GM19035 (cell line): Measurements from ENCODE around the gene MTURN.
A peak's percentile ranks its signal among the peaks of the same experiment; 100 is the strongest.

Experiments used
- ATAC-seq: cut with Tn5 transposase; IDR thresholded peaks from one replicate; pipeline ENCODE4 v1.9.1; 2021; ENCODE audit not compliant: unreplicated experiment

MTURN gene

DNA sequence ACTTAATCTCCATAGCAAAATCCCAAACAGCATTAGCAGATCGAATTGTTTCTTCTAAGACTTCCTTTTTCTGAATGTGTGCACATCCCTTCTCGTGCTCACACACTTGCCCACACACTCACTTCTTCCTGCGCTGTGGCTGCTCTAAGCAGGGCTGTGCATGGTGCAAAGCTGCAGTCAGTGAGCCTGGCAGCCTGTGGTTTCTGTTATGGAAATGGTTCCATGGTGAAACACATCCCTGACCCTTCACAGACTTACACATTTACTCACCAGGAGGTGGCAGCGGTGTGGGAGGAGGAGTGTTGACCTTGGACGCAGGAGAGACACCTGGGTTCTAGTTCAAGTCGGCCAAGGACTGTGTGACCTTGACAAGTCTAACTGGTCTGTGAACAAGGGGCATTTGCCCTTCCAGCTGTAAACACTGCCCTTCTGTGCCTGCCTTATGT, 24.9 kb downstream of the MTURN start:
- no peak for ATAC-seq

DNA sequence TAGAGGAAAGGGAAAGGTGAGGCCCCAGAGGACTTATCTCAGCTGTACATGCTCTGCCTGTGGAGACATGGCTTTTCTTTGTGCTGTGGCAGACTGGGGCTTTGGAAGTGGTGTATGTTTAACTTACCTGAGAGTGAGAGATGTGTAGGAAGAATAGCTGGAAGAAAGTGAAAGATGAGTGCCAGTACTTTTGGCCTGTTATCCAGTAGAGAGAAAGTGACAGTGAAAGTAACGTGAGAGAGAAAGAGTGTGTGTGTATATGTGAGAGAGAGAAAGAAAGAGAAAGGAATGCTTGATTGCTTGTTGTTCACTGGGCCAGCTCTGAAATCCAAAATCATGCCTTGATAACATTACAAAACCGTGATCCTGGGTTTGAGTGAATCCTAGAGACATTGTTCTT, 25.5 kb downstream of the MTURN start:
- no peak for ATAC-seq

DNA sequence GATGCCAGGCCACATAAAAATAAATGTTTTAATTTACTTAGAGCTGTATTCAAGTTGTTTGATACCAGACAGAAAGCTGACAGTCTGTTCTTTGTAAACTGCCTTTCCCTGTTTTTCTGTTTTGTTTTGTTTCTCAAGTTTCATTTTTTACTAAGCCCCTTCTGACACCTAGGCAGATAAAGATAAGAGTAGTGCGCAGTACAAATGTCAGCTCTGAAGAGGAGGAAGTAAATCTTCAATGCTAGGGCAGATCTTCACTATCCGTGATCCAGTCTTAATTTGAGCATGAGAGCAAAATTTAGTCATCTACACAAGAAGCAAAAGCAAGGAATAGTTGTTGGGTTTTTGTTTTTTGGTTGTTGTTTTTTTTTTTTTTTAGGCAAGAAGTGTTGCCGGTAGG, 27.3 kb downstream of the MTURN start:
- no peak for ATAC-seq

DNA sequence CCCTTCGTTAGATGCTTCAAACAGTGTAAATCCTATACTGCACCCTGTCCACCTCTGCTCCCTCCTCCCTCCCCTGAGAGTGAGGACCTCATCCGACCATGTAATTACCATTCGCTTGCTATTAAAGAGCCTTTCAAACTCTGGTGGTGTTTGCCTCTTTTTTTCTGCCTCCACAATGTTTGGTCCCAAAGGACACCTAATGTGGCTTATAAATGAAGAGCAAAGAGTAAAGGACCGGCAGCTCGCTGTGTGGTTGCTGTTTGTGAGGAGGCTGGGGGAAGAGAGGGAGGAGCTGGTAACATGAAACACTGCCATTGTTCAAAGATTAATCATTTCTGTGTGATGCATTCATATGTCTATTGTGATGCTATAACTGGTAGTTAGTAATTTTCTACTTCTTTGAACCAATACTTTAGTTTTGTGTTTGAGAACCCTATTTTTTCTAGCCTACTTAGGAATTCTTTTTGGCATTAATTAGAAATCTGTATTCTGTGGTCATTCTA, 27.9 kb downstream of the MTURN start:
- ATAC-seq: peak; percentile 33

DNA sequence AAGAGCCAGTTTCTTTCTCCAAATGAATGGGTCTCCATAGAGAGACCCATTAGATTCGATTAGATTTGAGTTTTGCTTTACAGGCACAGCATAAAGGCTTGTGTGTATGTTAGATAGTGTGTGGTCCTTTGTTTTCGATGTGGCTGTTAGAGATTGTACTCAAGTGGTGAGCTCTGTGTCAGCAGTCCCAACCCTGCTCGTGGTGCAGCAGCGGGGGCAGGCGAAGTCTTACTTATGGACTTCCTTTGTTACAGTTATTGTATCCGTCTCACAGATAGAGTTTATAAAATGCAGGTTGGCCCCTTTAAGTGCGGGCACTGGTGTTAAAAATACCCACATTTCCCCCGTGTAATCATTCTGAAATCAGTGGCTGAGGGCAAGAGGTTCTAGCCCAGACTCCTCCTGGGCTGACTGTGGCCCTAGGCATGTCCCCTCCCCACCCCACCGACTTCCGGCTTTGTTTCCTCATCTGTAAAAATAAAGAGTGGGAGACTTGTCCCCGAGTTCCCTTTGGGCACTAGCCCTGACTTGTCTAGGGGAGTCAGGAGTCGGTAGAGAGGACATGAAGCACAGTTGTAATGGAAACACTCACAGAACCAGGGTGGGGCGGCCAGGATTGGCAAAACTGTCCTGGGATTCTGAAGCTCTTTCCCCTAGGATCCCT, 28.6 kb downstream of the MTURN start:
- ATAC-seq: peak; percentile 55

DNA sequence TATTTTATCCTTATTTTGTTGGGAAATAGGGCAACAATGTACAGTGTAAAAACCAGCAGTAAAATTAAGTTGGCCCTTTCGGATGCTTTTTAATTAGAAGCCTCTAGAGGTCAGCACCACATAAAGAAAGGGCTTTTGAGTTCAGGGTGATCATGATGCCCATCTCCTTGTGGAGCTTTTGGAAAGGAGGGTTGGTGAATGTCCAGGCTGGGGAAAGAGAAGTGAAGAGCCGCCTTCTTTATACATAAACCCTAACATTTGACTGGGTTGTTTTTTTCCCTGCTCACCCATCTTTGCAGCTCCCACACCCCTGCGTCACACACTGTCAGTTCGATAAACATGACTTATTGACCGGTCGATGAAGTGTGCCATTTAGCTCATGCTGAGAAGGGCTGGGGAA, 29.8 kb downstream of the MTURN start:
- peak; percentile 42 for ATAC-seq

DNA sequence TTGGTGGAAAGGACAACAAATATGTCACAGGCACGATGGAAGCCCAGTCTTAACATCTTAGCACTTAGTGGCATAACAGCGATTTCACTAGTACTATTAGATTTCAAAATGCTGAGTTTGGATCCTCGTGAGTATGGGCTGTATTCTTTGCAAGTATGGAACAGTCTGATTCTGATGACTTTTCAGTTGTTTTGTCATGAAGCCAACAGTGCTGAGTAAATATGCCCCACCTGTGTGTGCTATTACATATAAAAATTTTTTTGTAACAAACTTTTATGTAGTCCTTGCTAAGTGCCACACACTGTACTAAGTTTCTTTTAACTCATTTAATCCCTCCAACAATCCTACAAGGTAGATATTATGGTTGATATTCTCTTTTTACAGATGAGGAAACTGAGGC, 30.8 kb downstream of the MTURN start:
- no peak for ATAC-seq

DNA sequence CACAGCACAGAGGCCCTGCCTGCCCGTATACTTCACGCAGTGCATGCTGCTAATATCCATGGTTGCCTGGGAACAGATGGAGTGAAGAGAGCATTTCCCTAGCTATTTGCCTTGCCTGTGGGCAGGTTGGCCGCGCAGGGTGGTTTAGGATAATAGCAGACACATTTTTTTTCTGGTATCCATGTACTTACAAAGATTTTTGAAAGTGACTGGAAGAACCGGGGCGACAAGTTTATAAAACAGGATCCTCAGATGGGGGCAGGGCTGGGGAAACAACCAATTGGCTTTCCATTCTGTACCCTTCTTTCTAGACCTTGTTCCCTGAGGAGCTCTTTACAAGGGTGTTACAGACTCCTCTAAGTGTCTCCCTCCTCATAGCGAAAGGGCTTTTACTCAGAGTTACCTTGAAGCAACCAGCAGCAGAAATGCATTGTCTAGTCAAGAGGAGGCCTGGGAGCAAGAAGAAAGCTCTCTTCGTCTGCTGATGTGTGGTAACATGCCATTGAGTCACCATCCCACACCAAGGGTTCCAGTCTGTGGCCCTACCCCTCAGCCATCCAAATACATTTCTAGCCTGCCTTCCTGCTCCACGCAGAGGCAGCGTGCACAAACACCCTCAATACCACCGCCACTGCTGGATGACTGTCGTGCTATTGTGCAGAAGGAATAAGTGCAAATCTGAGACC, 31.5 kb downstream of the MTURN start:
- ATAC-seq: no peak

DNA sequence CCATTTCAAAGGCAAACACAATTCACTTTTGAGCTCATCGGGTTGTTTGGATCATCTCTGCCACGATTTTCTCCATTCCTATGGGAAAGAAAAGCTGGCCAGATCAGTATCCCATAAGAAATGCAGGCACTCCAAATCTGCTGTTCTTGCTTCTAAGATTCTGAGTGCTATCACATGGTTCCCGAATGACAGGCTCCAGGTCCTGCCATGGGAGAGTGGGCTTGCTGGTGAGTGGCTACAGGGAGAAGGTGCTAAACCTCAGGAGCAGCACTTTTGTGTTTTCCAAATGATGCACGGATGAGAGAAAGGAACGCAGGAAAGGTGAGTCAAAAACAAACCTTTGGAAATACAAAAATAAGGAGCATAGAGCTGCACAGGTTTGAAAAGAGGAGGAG, 32.1 kb downstream of the MTURN start:
- ATAC-seq: no peak

DNA sequence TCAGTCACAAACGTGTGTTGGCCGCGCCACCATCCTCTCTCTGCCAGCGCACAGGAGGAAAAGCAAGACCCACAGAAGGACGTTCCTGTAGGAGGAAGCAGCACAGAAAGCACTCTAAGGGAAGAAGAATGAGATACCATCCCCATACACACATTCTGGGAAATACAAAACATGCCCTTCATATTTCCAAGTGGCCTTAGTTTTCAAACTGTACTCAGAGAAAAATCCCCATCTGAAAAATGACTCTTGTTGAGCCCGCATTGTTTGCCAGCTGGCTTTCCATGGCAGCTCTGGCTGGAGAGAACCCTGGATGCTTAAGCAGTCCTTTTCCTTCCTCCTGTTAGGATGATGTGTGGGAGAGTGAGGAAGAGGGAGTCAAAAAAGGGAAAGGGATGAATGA, 33.1 kb downstream of the MTURN start:
- no peak for ATAC-seq

DNA sequence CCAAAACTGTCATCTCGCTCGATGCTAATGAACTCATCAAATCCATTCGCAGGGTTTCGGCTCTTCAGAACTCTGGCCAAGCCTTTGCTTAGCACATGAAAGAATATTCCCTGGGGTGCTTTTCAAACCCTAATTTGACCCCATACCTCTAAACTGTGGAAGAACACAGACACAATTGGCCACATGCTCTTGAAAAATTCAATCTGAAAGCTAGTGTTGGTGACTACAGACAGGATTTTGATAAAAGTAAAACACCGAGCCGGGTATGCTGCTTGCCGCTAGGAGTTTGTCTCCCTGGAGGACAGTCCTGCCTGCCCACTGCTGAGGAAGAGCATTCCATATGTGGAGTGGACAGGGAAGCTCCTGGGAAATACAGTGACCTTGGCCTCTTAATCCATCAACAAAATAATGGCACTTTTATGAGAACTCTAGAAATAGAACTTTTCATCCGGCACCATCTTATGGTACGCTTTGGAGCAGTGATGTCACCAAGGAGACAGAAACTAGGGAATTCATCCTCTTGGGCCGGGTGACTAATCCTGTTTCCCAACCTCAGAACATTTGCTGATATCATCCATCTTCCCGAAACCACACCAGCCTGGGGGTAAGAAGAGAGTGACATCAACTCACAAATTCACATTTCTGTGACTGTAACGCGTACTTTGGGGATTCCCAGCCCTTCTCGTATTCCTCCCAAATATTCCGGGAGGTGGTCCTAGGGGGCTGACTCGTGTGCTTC, 34.2 kb downstream of the MTURN start:
- no peak for ATAC-seq

DNA sequence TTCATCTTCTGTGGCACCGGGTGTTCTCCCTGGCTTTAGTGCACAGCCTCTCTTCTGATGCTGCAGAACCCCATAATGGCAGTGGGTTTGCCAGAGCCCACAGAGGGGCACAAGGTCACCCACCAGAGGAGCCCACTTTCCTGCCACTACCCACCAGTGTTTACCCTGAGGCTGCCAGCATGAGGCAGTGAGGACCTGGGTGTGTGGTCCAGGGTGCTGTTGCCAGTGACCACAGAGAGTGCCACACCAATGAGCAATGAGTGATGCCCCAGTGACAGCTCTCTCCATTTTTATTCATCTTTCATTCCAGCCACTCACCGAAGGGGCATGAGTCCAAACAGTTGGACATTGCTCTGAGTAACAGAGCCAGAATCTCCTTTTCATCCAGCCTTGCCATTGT, 34.8 kb downstream of the MTURN start:
- ATAC-seq: no peak

DNA sequence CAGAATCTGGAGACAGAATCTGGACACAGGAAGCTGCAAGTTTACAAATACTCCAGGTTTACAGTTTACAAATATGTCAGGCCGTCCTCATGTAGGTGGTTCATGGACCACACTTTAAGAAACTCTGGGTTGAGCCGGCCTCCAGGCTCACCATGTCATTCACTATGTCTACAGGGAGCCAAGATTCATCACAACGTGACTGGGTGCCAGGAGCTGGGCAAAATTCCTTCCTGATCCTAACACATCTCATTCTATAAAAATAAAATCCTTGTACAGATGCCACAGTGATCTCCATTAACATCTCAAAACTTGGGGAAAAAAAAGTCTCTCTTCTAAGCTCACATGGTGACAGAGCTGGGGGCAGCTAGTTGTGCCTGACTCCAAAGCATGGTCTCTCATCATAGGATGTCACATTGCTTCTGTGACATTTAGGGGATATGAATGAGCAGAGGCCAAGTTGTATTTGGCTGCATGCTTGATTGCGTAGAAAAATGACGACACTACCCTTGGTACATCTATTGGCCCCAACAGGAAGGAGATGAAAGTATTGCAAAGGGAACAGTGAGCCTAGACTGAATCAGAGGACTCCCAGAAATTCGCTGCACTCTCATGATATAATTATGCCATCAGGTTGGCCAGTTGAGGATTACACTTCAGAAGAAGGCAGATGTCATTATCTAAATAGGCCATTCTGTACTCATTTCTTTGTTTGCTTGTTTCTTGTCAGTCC, 35.9 kb downstream of the MTURN start:
- no peak for ATAC-seq

DNA sequence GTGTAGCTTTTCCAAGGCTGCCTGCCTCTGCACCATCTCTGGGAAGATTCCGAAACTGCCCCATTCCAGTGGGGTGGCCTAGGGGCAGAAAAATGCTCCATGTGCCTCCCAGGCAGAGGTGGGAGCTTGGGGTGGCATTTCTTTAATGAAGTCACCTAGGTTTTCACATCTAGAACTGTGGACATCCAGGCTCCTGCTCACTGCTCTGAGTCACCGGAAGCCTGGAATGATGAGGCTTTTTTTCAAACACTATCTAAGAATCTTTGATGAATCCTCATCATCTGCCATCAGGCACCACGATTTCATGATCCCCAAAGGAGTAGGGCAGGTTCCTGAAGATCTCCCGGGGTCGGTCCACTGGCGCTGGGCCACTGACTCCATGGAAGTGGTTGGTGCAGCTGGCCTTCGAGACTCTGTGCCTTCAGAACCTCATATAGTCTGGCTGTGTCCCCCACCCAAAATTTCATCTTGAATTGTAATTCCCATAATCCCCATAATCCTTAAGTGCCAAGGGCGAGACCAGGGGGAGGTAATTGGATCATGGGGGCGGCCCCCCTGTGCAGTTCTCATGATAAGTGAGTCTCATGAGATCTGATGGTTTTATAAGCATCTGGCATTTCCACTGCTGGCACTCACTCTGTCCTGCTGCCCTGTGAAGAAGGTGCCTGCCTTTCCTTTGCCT, 37.1 kb downstream of the MTURN start:
- no peak for ATAC-seq

DNA sequence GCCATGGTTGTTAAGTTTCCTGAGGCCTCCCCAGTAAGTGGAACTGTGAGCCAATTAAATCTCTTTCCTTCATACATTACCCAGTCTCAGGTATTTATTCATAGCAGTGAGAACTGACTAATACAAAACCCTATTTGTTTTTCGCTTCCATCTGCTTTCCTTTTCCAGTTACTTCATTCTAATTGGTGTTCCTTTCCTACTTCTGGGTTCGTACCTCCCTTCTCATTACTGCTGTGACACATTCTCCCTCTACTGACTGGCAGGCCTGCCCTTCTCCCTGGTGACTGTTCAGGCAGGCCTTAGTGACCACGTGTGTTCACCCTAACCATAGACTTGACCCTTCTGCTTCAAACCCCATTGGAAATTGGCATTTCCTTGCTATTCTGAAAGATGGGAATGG, 37.7 kb downstream of the MTURN start:
- no peak for ATAC-seq

DNA sequence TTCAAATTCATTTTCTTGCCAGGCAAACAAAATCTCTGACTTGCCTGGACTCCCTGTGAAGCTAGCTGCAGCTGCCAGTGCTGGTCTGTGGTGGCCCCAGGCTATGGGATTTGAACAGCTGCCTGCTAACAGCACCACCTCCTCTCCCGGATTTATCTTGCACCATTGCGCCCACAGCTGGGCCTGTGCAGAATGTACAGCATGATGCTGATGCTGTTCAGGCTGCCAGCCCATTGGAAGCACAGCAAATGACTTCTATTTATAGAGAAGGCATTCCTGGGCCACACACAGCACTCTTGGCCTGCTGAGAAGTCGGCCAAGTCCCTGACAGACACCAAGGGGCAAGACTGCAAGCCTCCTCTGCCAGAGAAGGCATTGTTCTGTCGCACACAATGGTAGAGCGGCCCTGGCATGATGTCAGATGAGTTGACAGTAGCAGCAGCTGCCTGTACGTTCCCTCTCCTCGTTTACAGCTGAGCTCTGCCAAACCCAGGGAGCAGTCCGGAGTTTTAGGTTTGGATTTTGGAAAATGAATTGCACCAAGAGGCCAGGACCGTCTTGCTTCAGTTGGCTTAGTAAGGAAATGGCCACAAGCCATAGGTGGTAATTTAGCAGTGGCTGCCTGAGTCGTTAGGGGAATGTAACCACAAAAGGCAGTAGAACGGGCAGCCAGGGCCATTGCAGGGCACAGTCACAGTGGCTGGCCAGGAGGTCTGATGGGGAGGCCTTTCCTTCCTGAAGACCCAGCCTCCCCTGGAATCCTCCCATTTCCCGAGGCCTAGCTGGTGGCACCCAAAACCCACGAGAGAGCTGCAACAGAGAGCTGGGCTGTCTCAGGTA, 38.5 kb downstream of the MTURN start:
- no peak for ATAC-seq

DNA sequence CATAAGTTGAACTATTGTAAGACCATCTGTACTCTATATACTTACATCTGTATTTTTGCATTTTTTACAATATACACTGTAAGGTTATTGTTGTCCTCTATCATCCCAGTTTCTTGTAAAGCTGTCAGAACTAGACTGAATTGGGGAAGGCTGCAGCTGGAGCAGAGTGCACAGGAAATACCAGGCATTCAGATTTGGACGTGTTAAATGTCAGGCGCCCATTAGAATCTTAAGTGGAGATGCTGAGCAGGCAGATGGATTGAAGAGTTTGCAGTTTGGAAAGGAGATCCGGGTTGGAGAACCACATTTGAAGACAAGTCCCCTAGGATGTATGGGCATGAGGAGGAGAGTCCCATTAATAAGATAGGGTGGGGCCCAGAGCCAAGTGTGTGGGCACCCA, 40.4 kb downstream of the MTURN start:
- ATAC-seq: no peak

DNA sequence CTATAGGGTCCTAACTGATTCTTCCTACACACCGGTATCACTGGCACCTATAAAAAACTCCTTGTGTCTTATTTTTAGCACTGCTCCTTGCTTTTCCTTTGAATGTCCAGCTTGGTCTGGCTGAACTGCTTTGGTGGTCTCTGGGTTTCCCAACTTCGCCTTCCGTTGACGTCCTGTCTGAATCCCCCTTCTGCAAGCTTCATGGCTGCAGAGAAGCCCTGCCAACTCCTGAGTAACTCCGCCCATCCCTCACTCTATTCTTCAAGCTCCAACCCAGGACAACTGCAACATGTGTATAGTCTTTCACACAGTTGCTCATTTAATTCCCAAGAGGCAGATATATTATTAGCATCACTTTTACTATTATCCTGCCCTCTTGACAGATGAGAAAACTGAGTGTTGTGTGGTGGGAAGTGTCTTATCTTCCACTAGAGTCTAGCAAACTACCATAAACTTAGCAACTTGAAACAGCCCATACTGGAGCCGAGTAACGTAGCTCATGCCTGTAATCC, 40.9 kb downstream of the MTURN start:
- ATAC-seq: no peak

DNA sequence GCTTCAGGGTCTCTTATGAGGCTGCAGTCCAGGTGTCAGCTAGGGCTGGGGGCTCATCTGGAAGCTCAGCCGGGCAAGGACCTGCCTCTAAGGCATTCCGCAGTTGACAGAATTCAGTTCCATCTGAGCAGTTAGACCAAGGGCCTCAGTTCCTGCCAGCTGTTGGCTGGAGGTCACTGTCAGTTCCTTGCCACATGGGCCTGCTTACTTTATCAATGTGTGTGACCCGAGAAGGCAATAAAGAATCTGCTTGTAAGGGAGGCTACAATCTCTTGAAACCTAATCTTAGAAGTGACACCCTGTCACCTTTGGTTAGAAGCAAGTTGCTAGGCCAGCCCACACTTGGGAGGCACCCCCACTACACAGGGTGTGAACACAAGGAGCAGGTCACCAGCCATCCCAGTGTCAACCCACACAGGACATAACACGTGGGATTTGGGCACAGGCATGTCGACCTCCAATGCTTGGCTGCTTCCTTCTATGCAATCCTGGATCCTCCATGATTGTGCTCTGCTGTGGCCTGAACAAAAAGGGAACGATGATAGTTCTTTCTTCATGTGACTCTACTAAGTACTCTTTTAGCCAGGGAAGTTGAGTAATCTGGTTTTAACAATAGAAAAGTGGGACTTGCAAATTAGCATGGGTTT, 41.8 kb downstream of the MTURN start:
- no peak for ATAC-seq
